GM12891 (cell line): ENCODE data around the gene GPR183.

Experiments used
- POLR2A ChIP-seq: IDR thresholded peaks from 2 replicates; pipeline ENCODE4 v1.6.1; 2011; ENCODE audit warnings: low read depth, low read length, control low read depth
- TAF1 ChIP-seq: IDR thresholded peaks from 2 replicates; pipeline ENCODE4 v1.6.1; 2011; ENCODE audit warnings: low read depth, low read length, control low read depth

DNA sequence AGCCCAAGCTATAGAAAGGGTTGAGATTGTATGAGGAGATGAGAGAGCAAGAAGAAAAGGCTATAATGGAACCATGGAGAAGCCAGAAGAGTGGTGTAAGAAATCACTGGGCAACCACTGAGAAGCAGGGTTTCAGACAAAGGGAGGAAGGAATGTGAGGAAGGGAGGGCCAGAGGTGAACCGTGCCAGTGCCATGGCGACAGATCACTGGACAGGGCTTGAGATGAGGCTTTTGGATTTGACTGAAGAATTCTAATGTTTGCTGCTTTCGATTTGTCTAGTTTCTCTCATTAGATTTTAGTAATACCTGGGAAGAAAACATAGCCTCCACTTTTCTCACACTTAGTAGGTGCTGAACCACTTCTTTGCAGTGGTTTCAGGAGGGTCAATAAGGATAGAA, 6.3 kb upstream of the GPR183 start:
- no peak for TF ChIP-seq POLR2A
- no peak for TF ChIP-seq TAF1
